H9 (cell line): Measurements from ENCODE around the gene CCDC63. TPM values are rescaled to one million over a fixed set of nuclear protein-coding genes. Genes with fewer than 3 reads are reported as not detected.

ENCODE experiments used
- DNase-seq: peaks from one replicate; pipeline ENCODE4 v3.0.0-alpha.2; 2017
- H2AFZ ChIP-seq: one replicate; pipeline ENCODE4 v1.6.1; 2013; ENCODE audit warnings: mild to moderate bottlenecking, low read length, control low read depth, moderate library complexity
- H2AK5ac ChIP-seq: 2 replicates; pipeline ENCODE4 v1.6.1; 2013; ENCODE audit warnings: low read length, control low read depth, mixed read lengths; ENCODE audit not compliant: insufficient read length
- H2BK120ac ChIP-seq: one replicate; pipeline ENCODE4 v1.6.1; 2013; ENCODE audit warnings: low read depth, mild to moderate bottlenecking, low read length, control low read depth, inconsistent platforms; ENCODE audit not compliant: poor library complexity, severe bottlenecking
- H2BK12ac ChIP-seq: 2 replicates; pipeline ENCODE4 v1.6.1; 2013; ENCODE audit warnings: low read length, control low read depth, mixed read lengths, low read depth; ENCODE audit not compliant: insufficient read length
- H2BK15ac ChIP-seq: 2 replicates; pipeline ENCODE4 v1.6.1; 2013; ENCODE audit warnings: low read depth, low read length, control low read depth
- H2BK20ac ChIP-seq: one replicate; pipeline ENCODE4 v1.6.1; 2013; ENCODE audit warnings: low read depth, mild to moderate bottlenecking, low read length, control low read depth, inconsistent platforms; ENCODE audit not compliant: poor library complexity, severe bottlenecking
- H2BK5ac ChIP-seq: 2 replicates; pipeline ENCODE4 v1.6.1; 2013; ENCODE audit warnings: low read length, control low read depth, mixed read lengths; ENCODE audit not compliant: insufficient read length
- H3K14ac ChIP-seq: 2 replicates; pipeline ENCODE4 v1.6.1; 2013; ENCODE audit warnings: low read length, control low read depth; ENCODE audit not compliant: insufficient read depth
- H3K18ac ChIP-seq: 2 replicates; pipeline ENCODE4 v1.6.1; 2013; ENCODE audit warnings: low read depth, mild to moderate bottlenecking, mixed read lengths, low read length, control low read depth; ENCODE audit not compliant: insufficient read length
- H3K23ac ChIP-seq: 2 replicates; pipeline ENCODE4 v1.6.1; 2013; ENCODE audit warnings: low read length, control low read depth, mixed read lengths, low read depth; ENCODE audit not compliant: insufficient read length
- H3K23me2 ChIP-seq: 2 replicates; pipeline ENCODE4 v1.6.1; 2013; ENCODE audit warnings: low read depth, mild to moderate bottlenecking, mixed read lengths, low read length, control low read depth; ENCODE audit not compliant: insufficient read length, poor library complexity, severe bottlenecking
- H3K27ac ChIP-seq: 2 replicates; pipeline ENCODE4 v1.5.1; 2013; ENCODE audit warnings: low read length, control low read depth, mixed read lengths, low read depth; ENCODE audit not compliant: insufficient read length
- H3K27me3 ChIP-seq: 2 replicates; pipeline ENCODE4 v1.6.1; 2013; ENCODE audit warnings: low read length, control low read depth, inconsistent platforms; ENCODE audit not compliant: insufficient read depth
- H3K4ac ChIP-seq: 2 replicates; pipeline ENCODE4 v1.6.1; 2013; ENCODE audit warnings: low read depth, mild to moderate bottlenecking, control low read depth, inconsistent platforms, low read length, moderate library complexity
- H3K4me1 ChIP-seq: 2 replicates; pipeline ENCODE4 v1.6.1; 2013; ENCODE audit warnings: low read length, control low read depth, inconsistent platforms; ENCODE audit not compliant: insufficient read depth
- H3K4me2 ChIP-seq: 2 replicates; pipeline ENCODE4 v1.6.1; 2013; ENCODE audit warnings: low read length, control low read depth, mixed read lengths; ENCODE audit not compliant: insufficient read length, insufficient read depth
- H3K56ac ChIP-seq: 2 replicates; pipeline ENCODE4 v1.6.1; 2013; ENCODE audit warnings: low read depth, mild to moderate bottlenecking, mixed read lengths, low read length, control low read depth; ENCODE audit not compliant: insufficient read length
- H3K79me1 ChIP-seq: 2 replicates; pipeline ENCODE4 v1.6.1; 2013; ENCODE audit warnings: low read depth, mild to moderate bottlenecking, moderate library complexity, low read length, control low read depth, inconsistent platforms; ENCODE audit not compliant: insufficient read depth, poor library complexity, severe bottlenecking
- H3K79me2 ChIP-seq: 2 replicates; pipeline ENCODE4 v1.6.1; 2013; ENCODE audit warnings: low read length, control low read depth, inconsistent platforms; ENCODE audit not compliant: insufficient read depth
- H3K9ac ChIP-seq: 2 replicates; pipeline ENCODE4 v1.6.1; 2013; ENCODE audit warnings: low read length, control low read depth, mixed read lengths; ENCODE audit not compliant: insufficient read length; ENCODE audit errors: extremely low read depth
- H3K9me3 ChIP-seq: one replicate; pipeline ENCODE4 v1.6.1; 2013; ENCODE audit warnings: low read depth, low read length, inconsistent platforms; ENCODE audit not compliant: control insufficient read depth
- H3T11ph ChIP-seq: one replicate; pipeline ENCODE4 v1.6.1; 2013; ENCODE audit warnings: mild to moderate bottlenecking, low read length, control low read depth, inconsistent platforms
- H4K20me1 ChIP-seq: one replicate; pipeline ENCODE4 v1.6.1; 2013; ENCODE audit not compliant: control insufficient read depth, insufficient read length, insufficient read depth
- H4K5ac ChIP-seq: 2 replicates; pipeline ENCODE4 v1.6.1; 2013; ENCODE audit warnings: low read depth, mild to moderate bottlenecking, mixed read lengths, low read length, control low read depth; ENCODE audit not compliant: insufficient read length
- H4K8ac ChIP-seq: replicated peaks from 2 replicates; pipeline ENCODE4 v1.6.1; 2013; ENCODE audit warnings: low read length, control low read depth, mixed read lengths, low read depth; ENCODE audit not compliant: insufficient read length
- H4K91ac ChIP-seq: 2 replicates; pipeline ENCODE4 v1.6.1; 2013; ENCODE audit warnings: low read depth, mild to moderate bottlenecking, moderate library complexity, mixed read lengths, low read length, control low read depth; ENCODE audit not compliant: insufficient read length
- H3K27ac Mint-ChIP-seq, 3 experiments: 2 replicates in 2 of 3; 3 replicates in 1 of 3; pipeline ENCODE4 v1.8.0; 2020 to 2021; ENCODE audit warnings: mixed read lengths in 3 of 3, mild to moderate bottlenecking in 1 of 3, moderate library complexity in 1 of 3
- H3K27me3 Mint-ChIP-seq: 2 replicates; pipeline ENCODE4 v1.8.0; 2021; ENCODE audit warnings: low read depth, mild to moderate bottlenecking, moderate library complexity, mixed read lengths
- H3K36me3 Mint-ChIP-seq, 3 experiments: 2 replicates in 2 of 3; 3 replicates in 1 of 3; pipeline ENCODE4 v1.8.0; 2020 to 2021; ENCODE audit warnings: low read depth in 3 of 3, mixed read lengths in 3 of 3; ENCODE audit not compliant: insufficient read depth in 1 of 3
- H3K4me1 Mint-ChIP-seq, 2 experiments: 2 replicates each; pipeline ENCODE4 v1.8.0; 2020; ENCODE audit warnings: mixed read lengths in 2 of 2
- H3K4me3 Mint-ChIP-seq, 2 experiments: 2 replicates in 1 of 2; 3 replicates in 1 of 2; pipeline ENCODE4 v1.8.0; 2020 to 2021; ENCODE audit warnings: mild to moderate bottlenecking in 2 of 2, mixed read lengths in 2 of 2, moderate library complexity in 1 of 2
- H3K9me3 Mint-ChIP-seq, 2 experiments: 2 replicates in 1 of 2; 3 replicates in 1 of 2; pipeline ENCODE4 v1.8.0; 2020; ENCODE audit warnings: mild to moderate bottlenecking in 2 of 2, mixed read lengths in 2 of 2, moderate library complexity in 1 of 2
- WGBS: extraction: QIAGEN DNeasy Blood & Tissue Kit; methylation state at CpG from one replicate; pipeline ENCODE4 v1.1.7; 2013; ENCODE audit warnings: missing lambda C conversion rate, low lambda C conversion rate, mixed read lengths; ENCODE audit not compliant: insufficient read length; ENCODE audit errors: extremely low coverage; 5-methylcytosine and 5-hydroxymethylcytosine counted together
- total RNA-seq: library from RNA; stranded (reverse); gene quantifications from 2 replicates; pipeline ENCODE4 v1.2.1, GENCODE V29; 2021
- TF ChIP-seq, protein P1 (sequence below): fragments of 200-600 bp; sonication (generic); conservative IDR thresholded peaks from 3 replicates; pipeline ENCODE4 v1.8.0; 2021; ENCODE audit warnings: antibody characterized with exemption, mild to moderate bottlenecking

CCDC63 gene
- total RNA-seq, 1 experiment from 2014 or later: 0.77 TPM

DNA sequence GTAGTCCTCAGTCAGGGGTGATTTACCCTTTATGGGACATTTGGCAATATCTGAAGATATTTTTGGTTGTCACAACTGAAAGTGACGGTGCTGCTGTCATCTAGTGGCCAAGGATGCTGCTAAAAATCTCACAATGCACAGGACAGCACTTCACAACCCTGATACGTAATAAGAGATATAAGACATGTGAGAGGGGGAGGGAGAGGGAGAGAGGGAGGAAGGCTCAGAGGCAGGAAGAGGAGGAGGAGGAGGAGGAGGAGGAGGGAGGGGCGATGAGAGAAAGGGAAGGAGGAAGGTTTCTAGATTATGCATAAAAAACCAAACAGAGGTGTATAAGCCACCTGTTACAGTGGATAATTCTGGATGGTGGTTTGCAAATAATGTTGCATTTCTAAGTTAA, 59.3 kb downstream of the CCDC63 start:
- Histone ChIP-seq H3K4me1 (no peaks in the 10 kb centered on the region), H2BK12ac (no peak overlapping the region), H4K8ac (no peak overlapping the region), H3K4me2 (no peak overlapping the region), H3K23me2 (no peaks in the 10 kb centered on the region), H3K4ac (no peak overlapping the region), H3T11ph (no peak overlapping the region), H3K18ac (no peak overlapping the region), H2BK15ac (no peak overlapping the region), H3K9me3 (no peaks in the 10 kb centered on the region), H3K79me1 (no peaks in the 10 kb centered on the region), H3K14ac (no peak overlapping the region), H4K20me1 (no peaks in the 10 kb centered on the region), H3K79me2 (no peaks in the 10 kb centered on the region), H3K23ac (no peak overlapping the region), H2AK5ac (no peak overlapping the region), H4K5ac (no peak overlapping the region), H3K56ac (no peak overlapping the region), H3K27me3 (no peaks in the 10 kb centered on the region), H2BK5ac (no peak overlapping the region), H3K9ac (no peak overlapping the region), H2BK120ac (no peak overlapping the region), H3K27ac (no peak overlapping the region), H4K91ac (no peak overlapping the region), H2BK20ac (no peak overlapping the region), H2AFZ (no peak overlapping the region)
- DNase-seq: no peak
- Mint-ChIP-seq H3K4me3 (no peak overlapping the region), H3K27ac (no peak overlapping the region), H3K4me1 (peaks cover 6 to 7% of the 10 kb centered on the region in 2 experiments), H3K9me3 (0 out of 5 replicates have a peak, but pooled peaks cover 0 to 2% of the 10 kb centered on the region in 2 experiments), H3K27me3 (peaks cover 8% of the 10 kb centered on the region; the same call in 1 of the 2 replicates), H3K36me3 (no peaks in the 10 kb centered on the region)
- no CpG with 5 or more reads among the region's 3 CpGs for WGBS
- TF ChIP-seq, protein P1, sequence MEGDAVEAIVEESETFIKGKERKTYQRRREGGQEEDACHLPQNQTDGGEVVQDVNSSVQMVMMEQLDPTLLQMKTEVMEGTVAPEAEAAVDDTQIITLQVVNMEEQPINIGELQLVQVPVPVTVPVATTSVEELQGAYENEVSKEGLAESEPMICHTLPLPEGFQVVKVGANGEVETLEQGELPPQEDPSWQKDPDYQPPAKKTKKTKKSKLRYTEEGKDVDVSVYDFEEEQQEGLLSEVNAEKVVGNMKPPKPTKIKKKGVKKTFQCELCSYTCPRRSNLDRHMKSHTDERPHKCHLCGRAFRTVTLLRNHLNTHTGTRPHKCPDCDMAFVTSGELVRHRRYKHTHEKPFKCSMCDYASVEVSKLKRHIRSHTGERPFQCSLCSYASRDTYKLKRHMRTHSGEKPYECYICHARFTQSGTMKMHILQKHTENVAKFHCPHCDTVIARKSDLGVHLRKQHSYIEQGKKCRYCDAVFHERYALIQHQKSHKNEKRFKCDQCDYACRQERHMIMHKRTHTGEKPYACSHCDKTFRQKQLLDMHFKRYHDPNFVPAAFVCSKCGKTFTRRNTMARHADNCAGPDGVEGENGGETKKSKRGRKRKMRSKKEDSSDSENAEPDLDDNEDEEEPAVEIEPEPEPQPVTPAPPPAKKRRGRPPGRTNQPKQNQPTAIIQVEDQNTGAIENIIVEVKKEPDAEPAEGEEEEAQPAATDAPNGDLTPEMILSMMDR: no peak
